Measurements from ENCODE around the gene ETV6. TPM values are rescaled to one million over a fixed set of nuclear protein-coding genes. Genes with fewer than 3 reads are reported as not detected.

The ETV6 gene
- total RNA-seq, 6 experiments from 2014 or later, result 14.6 to 20.5 (median 16.6) TPM

GRCh38 chr12:11667171-11667570 is 17.7 kb downstream of the ETV6 start:
- no peak for TF ChIP-seq CTCF (IDR thresholded peaks at IDR 0.05)
- H3K27ac Mint-ChIP-seq, result no peak overlapping the region

GRCh38 chr12:11668611-11669010 is 19.1 kb downstream of the ETV6 start:
- no peak for DNase-seq
- Mint-ChIP-seq H3K4me1 (ENCODE audit: low read depth) (peaks cover 17% of the 10 kb centered on the region), H3K27ac (no peak overlapping the region), H3K4me3 (no peak overlapping the region), H3K9me3 (no peaks in the 10 kb centered on the region), H3K27me3 (ENCODE audit: insufficient read depth) (no peaks in the 10 kb centered on the region), H3K36me3 (ENCODE audit: low read depth) (peaks cover 6% of the 10 kb centered on the region)
- no peak for TF ChIP-seq CTCF (IDR thresholded peaks at IDR 0.05)

More at GRCh38 chr12:11667171-11667570, 17.7 kb downstream of the ETV6 start:
- Mint-ChIP-seq H3K4me1 (ENCODE audit: low read depth) (peaks cover 6% of the 10 kb centered on the region; the same call in 1 of the 2 replicates), H3K27me3 (ENCODE audit: insufficient read depth) (no peaks in the 10 kb centered on the region), H3K4me3 (no peak overlapping the region), H3K9me3 (no peaks in the 10 kb centered on the region), H3K36me3 (ENCODE audit: low read depth) (peaks cover 6% of the 10 kb centered on the region)
- no peak for DNase-seq

- H3K27ac Mint-ChIP-seq, result no peak overlapping the region
- H3K27me3 Mint-ChIP-seq (ENCODE audit: insufficient read depth), result no peaks in the 10 kb centered on the region
- peaks cover 6% of the 10 kb centered on the region for H3K36me3 Mint-ChIP-seq (ENCODE audit: low read depth)
- no peak overlapping the region for H3K4me3 Mint-ChIP-seq
- H3K4me1 Mint-ChIP-seq (ENCODE audit: low read depth), result peaks cover 20% of the 10 kb centered on the region
- H3K9me3 Mint-ChIP-seq, result no peaks in the 10 kb centered on the region
- DNase-seq, result no peak
- no peak for TF ChIP-seq CTCF (IDR thresholded peaks at IDR 0.05)
Observed at GRCh38 chr12:11669348-11669747, 19.9 kb downstream of the ETV6 start.

- no peak overlapping the region for H3K4me3 Mint-ChIP-seq
- no peak overlapping the region for H3K27ac Mint-ChIP-seq
- peaks cover 34% of the 10 kb centered on the region for H3K4me1 Mint-ChIP-seq (ENCODE audit: low read depth)
- H3K9me3 Mint-ChIP-seq, result no peaks in the 10 kb centered on the region
- no peaks in the 10 kb centered on the region; the same call in 1 of the 2 replicates for H3K27me3 Mint-ChIP-seq (ENCODE audit: insufficient read depth)
- no peak for TF ChIP-seq CTCF (IDR thresholded peaks at IDR 0.05)
- peaks cover 4% of the 10 kb centered on the region; the same call in 1 of the 2 replicates for H3K36me3 Mint-ChIP-seq (ENCODE audit: low read depth)
- no peak for DNase-seq
Observed at GRCh38 chr12:11672256-11673191, 23.1 kb downstream of the ETV6 start.

GRCh38 chr12:11673666-11674461 is 24.4 kb downstream of the ETV6 start:
- no peak for TF ChIP-seq CTCF (IDR thresholded peaks at IDR 0.05)
- H3K27me3 Mint-ChIP-seq (ENCODE audit: insufficient read depth), result no peaks in the 10 kb centered on the region; the same call in 1 of the 2 replicates
- H3K9me3 Mint-ChIP-seq, result no peaks in the 10 kb centered on the region
- peaks cover 34% of the 10 kb centered on the region for H3K4me1 Mint-ChIP-seq (ENCODE audit: low read depth)
- H3K36me3 Mint-ChIP-seq (ENCODE audit: low read depth), result peaks cover 9% of the 10 kb centered on the region; the same call in 1 of the 2 replicates
- H3K4me3 Mint-ChIP-seq, result no peak overlapping the region
- no peak overlapping the region for H3K27ac Mint-ChIP-seq
- no peak for DNase-seq

Data from HFFc6 (cell line).